ENCODE results near the gene STON2.

STON2 gene

GRCh38 chr14:81326451-81326850 is 73.7 kb downstream of the STON2 start:
- H3K4me3 ChIP-seq (ENCODE audit: insufficient read depth, low read length, poor library complexity, severe bottlenecking) = no peak overlapping the region
- no peaks in the 10 kb centered on the region for H3F3A ChIP-seq (ENCODE audit: insufficient read depth)
- no peaks in the 10 kb centered on the region for H3K9me2 ChIP-seq (replicated peaks; ENCODE audit: insufficient read depth, low read length)
- no peaks in the 10 kb centered on the region for H3K27me3 ChIP-seq (ENCODE audit: low read length)
- TF ChIP-seq CTCF (IDR thresholded peaks at IDR 0.05; ENCODE audit: insufficient read depth, low read length, poor library complexity, severe bottlenecking) = no peak
- TF ChIP-seq EZH2phosphoT487 (conservative IDR thresholded peaks at IDR 0.05; ENCODE audit: low read length) = no peak
- no peak overlapping the region for H3K9ac ChIP-seq (ENCODE audit: low read length)
- H3K9me3 ChIP-seq (ENCODE audit: insufficient read depth, low read length) = no peaks in the 10 kb centered on the region
- H2AFZ ChIP-seq (ENCODE audit: low read depth, low read length, severe bottlenecking) = no peak overlapping the region
- H3K79me2 ChIP-seq (ENCODE audit: insufficient read depth, low read length) = no peaks in the 10 kb centered on the region
- H4K20me1 ChIP-seq (ENCODE audit: low read depth, low read length) = no peaks in the 10 kb centered on the region
- no peak overlapping the region for H3K4me2 ChIP-seq (ENCODE audit: low read depth, low read length, poor library complexity, severe bottlenecking)
- H3K27ac ChIP-seq (ENCODE audit: low read depth, low read length) = no peak overlapping the region
- no peaks in the 10 kb centered on the region for H3K36me3 ChIP-seq (ENCODE audit: low read length)

- Histone ChIP-seq H3F3A (ENCODE audit: insufficient read depth) (no peaks in the 10 kb centered on the region), H3K36me3 (ENCODE audit: low read length) (no peaks in the 10 kb centered on the region), H3K9me3 (ENCODE audit: insufficient read depth, low read length) (no peaks in the 10 kb centered on the region), H3K4me2 (ENCODE audit: low read depth, low read length, poor library complexity, severe bottlenecking) (no peak overlapping the region), H3K79me2 (ENCODE audit: insufficient read depth, low read length) (no peaks in the 10 kb centered on the region), H2AFZ (ENCODE audit: low read depth, low read length, severe bottlenecking) (no peak overlapping the region), H3K27ac (ENCODE audit: low read depth, low read length) (no peak overlapping the region), H3K27me3 (ENCODE audit: low read length) (no peaks in the 10 kb centered on the region), H4K20me1 (ENCODE audit: low read depth, low read length) (no peaks in the 10 kb centered on the region), H3K9me2 (replicated peaks; ENCODE audit: insufficient read depth, low read length) (no peaks in the 10 kb centered on the region), H3K9ac (ENCODE audit: low read length) (no peak overlapping the region), H3K4me3 (ENCODE audit: insufficient read depth, low read length, poor library complexity, severe bottlenecking) (no peak overlapping the region)
- no peak for TF ChIP-seq CTCF (IDR thresholded peaks at IDR 0.05; ENCODE audit: insufficient read depth, low read length, poor library complexity, severe bottlenecking)
- no peak for TF ChIP-seq EZH2phosphoT487 (conservative IDR thresholded peaks at IDR 0.05; ENCODE audit: low read length)
Measured at GRCh38 chr14:81324011-81324410, 76.1 kb downstream of the STON2 start.

GRCh38 chr14:81323093-81323492 is 77.0 kb downstream of the STON2 start:
- Histone ChIP-seq H3K79me2 (ENCODE audit: insufficient read depth, low read length) (no peaks in the 10 kb centered on the region), H4K20me1 (ENCODE audit: low read depth, low read length) (no peaks in the 10 kb centered on the region)
- TF ChIP-seq CTCF (IDR thresholded peaks at IDR 0.05; ENCODE audit: insufficient read depth, low read length, poor library complexity, severe bottlenecking) = no peak

GRCh38 chr14:81319946-81320345 is 80.2 kb downstream of the STON2 start:
- no peaks in the 10 kb centered on the region for H3F3A ChIP-seq (ENCODE audit: insufficient read depth)
- no peaks in the 10 kb centered on the region for H3K27me3 ChIP-seq (ENCODE audit: low read length)
- H3K79me2 ChIP-seq (ENCODE audit: insufficient read depth, low read length) = no peaks in the 10 kb centered on the region
- H3K9me2 ChIP-seq (replicated peaks; ENCODE audit: insufficient read depth, low read length) = no peaks in the 10 kb centered on the region
- H3K9ac ChIP-seq (ENCODE audit: low read length) = no peak overlapping the region
- H3K4me3 ChIP-seq (ENCODE audit: insufficient read depth, low read length, poor library complexity, severe bottlenecking) = no peak overlapping the region
- no peaks in the 10 kb centered on the region for H4K20me1 ChIP-seq (ENCODE audit: low read depth, low read length)
- no peaks in the 10 kb centered on the region for H3K9me3 ChIP-seq (ENCODE audit: insufficient read depth, low read length)
- H3K4me2 ChIP-seq (ENCODE audit: low read depth, low read length, poor library complexity, severe bottlenecking) = no peak overlapping the region
- no peak overlapping the region for H3K27ac ChIP-seq (ENCODE audit: low read depth, low read length)
- TF ChIP-seq EZH2phosphoT487 (conservative IDR thresholded peaks at IDR 0.05; ENCODE audit: low read length) = no peak
- H3K36me3 ChIP-seq (ENCODE audit: low read length) = no peaks in the 10 kb centered on the region
- no peak overlapping the region for H2AFZ ChIP-seq (ENCODE audit: low read depth, low read length, severe bottlenecking)

More at GRCh38 chr14:81323093-81323492, 77.0 kb downstream of the STON2 start:
- no peak overlapping the region for H3K4me2 ChIP-seq (ENCODE audit: low read depth, low read length, poor library complexity, severe bottlenecking)
- H3K4me3 ChIP-seq (ENCODE audit: insufficient read depth, low read length, poor library complexity, severe bottlenecking) = no peak overlapping the region
- H3K9me3 ChIP-seq (ENCODE audit: insufficient read depth, low read length) = no peaks in the 10 kb centered on the region
- H3K9me2 ChIP-seq (replicated peaks; ENCODE audit: insufficient read depth, low read length) = no peaks in the 10 kb centered on the region
- H2AFZ ChIP-seq (ENCODE audit: low read depth, low read length, severe bottlenecking) = no peak overlapping the region
- no peaks in the 10 kb centered on the region for H3F3A ChIP-seq (ENCODE audit: insufficient read depth)
- H3K9ac ChIP-seq (ENCODE audit: low read length) = no peak overlapping the region
- H3K27ac ChIP-seq (ENCODE audit: low read depth, low read length) = no peak overlapping the region
- H3K36me3 ChIP-seq (ENCODE audit: low read length) = no peaks in the 10 kb centered on the region
- H3K27me3 ChIP-seq (ENCODE audit: low read length) = no peaks in the 10 kb centered on the region
